ENCODE measurements around the gene ZFR.

DNA sequence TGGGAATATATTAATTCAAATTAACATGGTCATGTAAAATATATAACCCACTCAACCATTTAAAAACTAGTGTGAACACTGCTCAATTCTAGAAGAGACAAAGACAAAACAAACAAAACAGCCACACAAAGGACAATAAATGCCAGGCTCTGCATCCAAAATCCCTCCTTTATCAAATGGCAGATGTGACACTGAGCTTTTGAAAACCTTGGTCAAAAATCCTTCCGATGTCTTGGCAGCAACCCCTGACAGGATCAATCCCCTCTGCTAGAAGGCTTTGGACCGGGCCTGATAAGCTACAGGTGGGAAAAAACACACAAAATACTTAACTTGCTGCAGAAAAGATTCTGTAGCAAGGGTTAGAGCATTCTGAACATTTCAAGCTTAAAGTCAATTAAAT, 61.5 kb downstream of the ZFR start:
- TF ChIP-seq, protein P1, sequence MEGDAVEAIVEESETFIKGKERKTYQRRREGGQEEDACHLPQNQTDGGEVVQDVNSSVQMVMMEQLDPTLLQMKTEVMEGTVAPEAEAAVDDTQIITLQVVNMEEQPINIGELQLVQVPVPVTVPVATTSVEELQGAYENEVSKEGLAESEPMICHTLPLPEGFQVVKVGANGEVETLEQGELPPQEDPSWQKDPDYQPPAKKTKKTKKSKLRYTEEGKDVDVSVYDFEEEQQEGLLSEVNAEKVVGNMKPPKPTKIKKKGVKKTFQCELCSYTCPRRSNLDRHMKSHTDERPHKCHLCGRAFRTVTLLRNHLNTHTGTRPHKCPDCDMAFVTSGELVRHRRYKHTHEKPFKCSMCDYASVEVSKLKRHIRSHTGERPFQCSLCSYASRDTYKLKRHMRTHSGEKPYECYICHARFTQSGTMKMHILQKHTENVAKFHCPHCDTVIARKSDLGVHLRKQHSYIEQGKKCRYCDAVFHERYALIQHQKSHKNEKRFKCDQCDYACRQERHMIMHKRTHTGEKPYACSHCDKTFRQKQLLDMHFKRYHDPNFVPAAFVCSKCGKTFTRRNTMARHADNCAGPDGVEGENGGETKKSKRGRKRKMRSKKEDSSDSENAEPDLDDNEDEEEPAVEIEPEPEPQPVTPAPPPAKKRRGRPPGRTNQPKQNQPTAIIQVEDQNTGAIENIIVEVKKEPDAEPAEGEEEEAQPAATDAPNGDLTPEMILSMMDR (optimal IDR thresholded peaks at IDR 0.05 in 1 of 3, IDR thresholded peaks at IDR 0.05 in 1 of 3, conservative IDR thresholded peaks at IDR 0.05 in 1 of 3; ENCODE audit: extremely low read depth in 1 of 3, insufficient read depth in 2 of 3, low read length in 3 of 3), result no peak
- TF ChIP-seq EZH2 (IDR thresholded peaks at IDR 0.05; ENCODE audit: low read length), result no peak

Measured in keratinocyte (primary cell).